ENCODE data around the gene PYGB.
A peak's percentile ranks its signal among the peaks of the same experiment; 100 is the strongest.

PYGB gene

GRCh38 chr20:25297141-25297905 is 49.4 kb downstream of the PYGB start:
- peaks cover 74% of the 10 kb centered on the region for H3K4me1 Mint-ChIP-seq (ENCODE audit: low read depth)
- no peak overlapping the region for H3K4me3 Mint-ChIP-seq
- H3K27me3 Mint-ChIP-seq: no peaks in the 10 kb centered on the region
- H3K9me3 Mint-ChIP-seq: no peaks in the 10 kb centered on the region
- H3K27ac Mint-ChIP-seq: peak overlapping the region; percentile 85
- peaks cover 100% of the 10 kb centered on the region for H3K36me3 Mint-ChIP-seq (ENCODE audit: low read depth)
- intact Hi-C loops (cut with micrococcal nuclease): loop anchor here (10.0 kb wide), 1 partner anchor 303 kb away; the partner anchor contains the start of gene APMAP

- H3K27ac Mint-ChIP-seq: peak overlapping the region; percentile 41
Observed at GRCh38 chr20:25299806-25300205, 51.9 kb downstream of the PYGB start.

GRCh38 chr20:25300496-25301170 is 52.7 kb downstream of the PYGB start:
- Mint-ChIP-seq H3K27me3 (no peaks in the 10 kb centered on the region), H3K36me3 (ENCODE audit: low read depth) (peaks cover 94% of the 10 kb centered on the region), H3K4me3 (no peak overlapping the region), H3K27ac (peak overlapping the region; percentile 41), H3K4me1 (ENCODE audit: low read depth) (peaks cover 59% of the 10 kb centered on the region), H3K9me3 (no peaks in the 10 kb centered on the region)
- intact Hi-C loops (cut with micrococcal nuclease): no loop called here

More at GRCh38 chr20:25299806-25300205, 51.9 kb downstream of the PYGB start:
- Mint-ChIP-seq H3K9me3 (no peaks in the 10 kb centered on the region), H3K4me1 (ENCODE audit: low read depth) (peaks cover 67% of the 10 kb centered on the region), H3K36me3 (ENCODE audit: low read depth) (peaks cover 100% of the 10 kb centered on the region), H3K4me3 (no peak overlapping the region), H3K27me3 (no peaks in the 10 kb centered on the region)
- intact Hi-C loops (cut with micrococcal nuclease): loop anchor here (10.0 kb wide), 1 partner anchor 305 kb away; the partner anchor contains the start of gene APMAP

- Mint-ChIP-seq H3K27ac (peak overlapping the region; percentile 66), H3K27me3 (no peaks in the 10 kb centered on the region), H3K9me3 (no peaks in the 10 kb centered on the region), H3K36me3 (ENCODE audit: low read depth) (peaks cover 92% of the 10 kb centered on the region), H3K4me1 (ENCODE audit: low read depth) (peaks cover 56% of the 10 kb centered on the region), H3K4me3 (no peak overlapping the region)
- intact Hi-C loops (cut with micrococcal nuclease): no loop called here
Observed at GRCh38 chr20:25301357-25301920, 53.6 kb downstream of the PYGB start.

- Mint-ChIP-seq H3K4me1 (ENCODE audit: low read depth) (peaks cover 55% of the 10 kb centered on the region), H3K27ac (peak overlapping the region; percentile 66), H3K9me3 (no peaks in the 10 kb centered on the region), H3K4me3 (no peak overlapping the region), H3K27me3 (no peaks in the 10 kb centered on the region), H3K36me3 (ENCODE audit: low read depth) (peaks cover 92% of the 10 kb centered on the region)
- intact Hi-C loops (cut with micrococcal nuclease): no loop called here
Observed at GRCh38 chr20:25302596-25302995, 54.7 kb downstream of the PYGB start.

- no peaks in the 10 kb centered on the region for H3K9me3 Mint-ChIP-seq
- H3K27me3 Mint-ChIP-seq: no peaks in the 10 kb centered on the region
- peaks cover 91% of the 10 kb centered on the region for H3K36me3 Mint-ChIP-seq (ENCODE audit: low read depth)
- H3K27ac Mint-ChIP-seq: peak overlapping the region; percentile 56
- H3K4me3 Mint-ChIP-seq: no peak overlapping the region
- H3K4me1 Mint-ChIP-seq (ENCODE audit: low read depth): peaks cover 53% of the 10 kb centered on the region
- intact Hi-C loops (cut with micrococcal nuclease): no loop called here
Observed at GRCh38 chr20:25303292-25304024, 55.6 kb downstream of the PYGB start.

- Mint-ChIP-seq H3K4me3 (no peak overlapping the region), H3K9me3 (no peaks in the 10 kb centered on the region), H3K27me3 (no peaks in the 10 kb centered on the region), H3K4me1 (ENCODE audit: low read depth) (peaks cover 55% of the 10 kb centered on the region), H3K27ac (no peak overlapping the region), H3K36me3 (ENCODE audit: low read depth) (peaks cover 91% of the 10 kb centered on the region)
- intact Hi-C loops (cut with micrococcal nuclease): no loop called here
Observed at GRCh38 chr20:25304025-25304549, 56.2 kb downstream of the PYGB start.

GRCh38 chr20:25306991-25307903 is 59.4 kb downstream of the PYGB start:
- peaks cover 61% of the 10 kb centered on the region for H3K4me1 Mint-ChIP-seq (ENCODE audit: low read depth)
- intact Hi-C loops (cut with micrococcal nuclease): no loop called here
- no peak overlapping the region for H3K4me3 Mint-ChIP-seq
- H3K36me3 Mint-ChIP-seq (ENCODE audit: low read depth): peaks cover 69% of the 10 kb centered on the region
- no peaks in the 10 kb centered on the region for H3K27me3 Mint-ChIP-seq
- H3K27ac Mint-ChIP-seq: peak overlapping the region; percentile 76
- H3K9me3 Mint-ChIP-seq: no peaks in the 10 kb centered on the region

GRCh38 chr20:25308083-25308491 is 60.2 kb downstream of the PYGB start:
- peak overlapping the region; percentile 96 for H3K27ac Mint-ChIP-seq
- intact Hi-C loops (cut with micrococcal nuclease): no loop called here

GRCh38 chr20:25308671-25309394 is 60.9 kb downstream of the PYGB start:
- H3K27me3 Mint-ChIP-seq: no peaks in the 10 kb centered on the region
- H3K4me1 Mint-ChIP-seq (ENCODE audit: low read depth): peaks cover 63% of the 10 kb centered on the region
- no peaks in the 10 kb centered on the region for H3K9me3 Mint-ChIP-seq
- H3K36me3 Mint-ChIP-seq (ENCODE audit: low read depth): peaks cover 58% of the 10 kb centered on the region
- peak overlapping the region; percentile 7 for H3K4me3 Mint-ChIP-seq
- intact Hi-C loops (cut with micrococcal nuclease): no loop called here
- peak overlapping the region; percentile 96 for H3K27ac Mint-ChIP-seq

More at GRCh38 chr20:25308083-25308491, 60.2 kb downstream of the PYGB start:
- Mint-ChIP-seq H3K4me1 (ENCODE audit: low read depth) (peaks cover 63% of the 10 kb centered on the region), H3K9me3 (no peaks in the 10 kb centered on the region), H3K36me3 (ENCODE audit: low read depth) (peaks cover 63% of the 10 kb centered on the region), H3K4me3 (no peak overlapping the region), H3K27me3 (no peaks in the 10 kb centered on the region)

GRCh38 chr20:25309395-25310267 is 61.7 kb downstream of the PYGB start:
- intact Hi-C loops (cut with micrococcal nuclease): loop anchor here (1.0 to 10.0 kb wide), 5 partner anchors 9 to 1665 kb away; partner anchors contain the start of gene ABHD12
- Mint-ChIP-seq H3K4me1 (ENCODE audit: low read depth) (peaks cover 63% of the 10 kb centered on the region), H3K4me3 (peak overlapping the region; percentile 15), H3K27me3 (no peaks in the 10 kb centered on the region), H3K27ac (peak overlapping the region; percentile 96), H3K36me3 (ENCODE audit: low read depth) (peaks cover 58% of the 10 kb centered on the region), H3K9me3 (no peaks in the 10 kb centered on the region)

Measured in dendritic cell treated with granulocyte-macrophage colony-stimulating factor and Interleukin-4, amounts not matched to agents 40 ng/mL and 50 ng/mL, for 4 days (primary cell).